Common myeloid progenitor, CD34-positive (primary cell): ENCODE results near the gene CADPS.
A peak's percentile ranks its signal among the peaks of the same experiment; 100 is the strongest.

Experiments
- CTCF ChIA-PET: fragments of 350-600 bp; sonication (Branson Sonifier 250); formaldehyde crosslinking; loops from one replicate; lab custom pipeline; 2021; ENCODE audit warnings: antibody characterized with exemption; lab: Charles Lee
- POLR2A ChIA-PET: fragments of 350-600 bp; sonication (Branson Sonifier 250); formaldehyde crosslinking; loops from one replicate; lab custom pipeline; 2021; ENCODE audit warnings: antibody characterized with exemption; lab: Charles Lee
- DNase-seq, 3 donors: peaks; one replicate each; pipeline versions ENCODE4 v3.0.0 to v3.0.0-alpha.2; 2013
- H3K27ac ChIP-seq, 2 experiments: 1 replicate in 1 of 2; 2 replicates in 1 of 2; pipeline ENCODE4 v1.7.0; 2013; ENCODE audit warnings: inconsistent platforms in 2 of 2, low read length in 2 of 2, mild to moderate bottlenecking in 2 of 2, low read depth in 1 of 2, moderate library complexity in 1 of 2; ENCODE audit not compliant: severe bottlenecking in 2 of 2, insufficient read depth in 1 of 2, poor library complexity in 1 of 2
- H3K27me3 ChIP-seq, 5 experiments: replicated peaks in 2 of 5; 1 replicate in 3 of 5; 2 replicates in 2 of 5; pipeline versions ENCODE4 v1.6.1 to v1.7.0; 2013; ENCODE audit warnings: low read length in 4 of 5, mild to moderate bottlenecking in 2 of 5, moderate library complexity in 2 of 5, inconsistent platforms in 1 of 5; ENCODE audit not compliant: insufficient read depth in 5 of 5, control insufficient read depth in 4 of 5
- H3K36me3 ChIP-seq, 4 experiments: 1 replicate in 2 of 4; 2 replicates in 2 of 4; pipeline versions ENCODE4 v1.6.1 to v1.7.0; 2013; ENCODE audit warnings: low read length in 3 of 4, control low read depth in 1 of 4, mild to moderate bottlenecking in 1 of 4; ENCODE audit not compliant: control insufficient read depth in 4 of 4, insufficient read depth in 4 of 4
- H3K4me1 ChIP-seq, 4 experiments: 1 replicate in 3 of 4; 2 replicates in 1 of 4; pipeline versions ENCODE4 v1.6.1 to v1.7.1; 2013; ENCODE audit warnings: low read length in 3 of 4, mild to moderate bottlenecking in 3 of 4, control low read depth in 1 of 4, inconsistent platforms in 1 of 4, moderate library complexity in 1 of 4; ENCODE audit not compliant: control insufficient read depth in 4 of 4, insufficient read depth in 4 of 4; ENCODE audit errors: control extremely low read depth in 1 of 4
- H3K4me3 ChIP-seq, 7 experiments: 1 replicate in 4 of 7; 2 replicates in 3 of 7; pipeline versions ENCODE4 v1.5.1 to v1.7.0; 2013; ENCODE audit warnings: mild to moderate bottlenecking in 7 of 7, low read length in 6 of 7, moderate library complexity in 6 of 7, inconsistent platforms in 2 of 7, low read depth in 2 of 7, control low read depth in 1 of 7; ENCODE audit not compliant: insufficient read depth in 4 of 7, control insufficient read depth in 1 of 7; ENCODE audit errors: extremely low read depth in 1 of 7
- H3K9me3 ChIP-seq, 5 experiments: 1 replicate in 4 of 5; 2 replicates in 1 of 5; pipeline versions ENCODE4 v1.6.1 to v1.7.1; 2013; ENCODE audit warnings: low read length in 4 of 5, mild to moderate bottlenecking in 2 of 5, inconsistent platforms in 1 of 5, low read depth in 1 of 5, moderate library complexity in 1 of 5; ENCODE audit not compliant: control insufficient read depth in 4 of 5, insufficient read depth in 2 of 5; ENCODE audit errors: control extremely low read depth in 1 of 5
- WGBS: methylation state at CpG from one replicate; pipeline ENCODE4 v1.1.5; 2013; ENCODE audit not compliant: insufficient coverage; 5-methylcytosine and 5-hydroxymethylcytosine counted together

CADPS gene

DNA sequence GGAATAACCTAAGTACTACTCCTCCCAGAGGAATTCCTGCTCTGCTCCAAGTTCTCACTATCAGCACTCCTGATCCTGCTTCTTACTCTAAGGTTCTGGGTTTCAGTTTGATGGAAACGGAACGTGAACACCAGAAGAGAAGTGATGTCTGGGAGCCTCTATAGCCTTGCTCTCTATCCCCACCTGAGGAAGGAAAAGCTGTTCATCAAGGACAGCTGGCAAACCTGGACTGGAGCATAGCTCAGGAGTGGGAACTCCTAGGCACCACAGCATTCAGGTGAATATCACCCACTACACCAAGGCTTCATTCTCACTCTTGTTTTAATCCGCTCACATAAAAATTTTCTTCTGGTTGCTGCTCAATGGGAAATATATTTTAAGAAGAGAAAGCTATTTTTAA, 13.0 kb upstream of the CADPS start:
- Histone ChIP-seq H3K27me3 (peaks cover 0 to 6% (median 3%) of the 10 kb centered on the region in 5 experiments), H3K36me3 (no peaks in the 10 kb centered on the region), H3K4me1 (no peaks in the 10 kb centered on the region), H3K27ac (no peak overlapping the region), H3K4me3 (no peak overlapping the region), H3K9me3 (no peaks in the 10 kb centered on the region)
- ChIA-PET CTCF (no interaction called here), POLR2A (no interaction called here)
- DNase-seq = no peak
- WGBS = 40% methylated on average over 2 of the region's 3 CpGs

DNA sequence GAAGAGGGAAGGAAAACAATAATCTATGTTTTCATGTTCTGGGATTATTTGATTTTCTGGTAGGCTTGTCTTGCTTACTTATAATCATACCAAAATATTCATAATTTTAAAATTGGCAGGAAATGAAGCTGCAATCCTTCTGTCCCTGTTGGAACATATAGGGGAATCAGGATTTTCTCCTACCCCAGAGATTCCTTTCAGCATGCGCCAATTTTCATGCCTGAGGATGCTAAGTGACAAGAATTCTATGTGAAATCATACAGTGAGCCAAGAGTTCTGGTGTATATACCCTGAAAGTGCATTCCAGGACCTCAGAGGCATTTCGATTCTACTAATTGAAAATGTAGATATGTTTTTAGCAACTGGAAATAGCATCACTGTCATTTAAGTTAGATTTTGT, 9.9 kb upstream of the CADPS start:
- H3K9me3 ChIP-seq = no peaks in the 10 kb centered on the region
- DNase-seq = no peak
- H3K36me3 ChIP-seq = no peaks in the 10 kb centered on the region
- peaks cover 0 to 6% (median 3%) of the 10 kb centered on the region in 5 experiments for H3K27me3 ChIP-seq
- no peaks in the 10 kb centered on the region for H3K4me1 ChIP-seq
- ChIA-PET POLR2A (no interaction called here), CTCF (no interaction called here)
- WGBS = 100% methylated on average over 1 of the region's 2 CpGs
- no peak overlapping the region for H3K27ac ChIP-seq
- H3K4me3 ChIP-seq = no peak overlapping the region

DNA sequence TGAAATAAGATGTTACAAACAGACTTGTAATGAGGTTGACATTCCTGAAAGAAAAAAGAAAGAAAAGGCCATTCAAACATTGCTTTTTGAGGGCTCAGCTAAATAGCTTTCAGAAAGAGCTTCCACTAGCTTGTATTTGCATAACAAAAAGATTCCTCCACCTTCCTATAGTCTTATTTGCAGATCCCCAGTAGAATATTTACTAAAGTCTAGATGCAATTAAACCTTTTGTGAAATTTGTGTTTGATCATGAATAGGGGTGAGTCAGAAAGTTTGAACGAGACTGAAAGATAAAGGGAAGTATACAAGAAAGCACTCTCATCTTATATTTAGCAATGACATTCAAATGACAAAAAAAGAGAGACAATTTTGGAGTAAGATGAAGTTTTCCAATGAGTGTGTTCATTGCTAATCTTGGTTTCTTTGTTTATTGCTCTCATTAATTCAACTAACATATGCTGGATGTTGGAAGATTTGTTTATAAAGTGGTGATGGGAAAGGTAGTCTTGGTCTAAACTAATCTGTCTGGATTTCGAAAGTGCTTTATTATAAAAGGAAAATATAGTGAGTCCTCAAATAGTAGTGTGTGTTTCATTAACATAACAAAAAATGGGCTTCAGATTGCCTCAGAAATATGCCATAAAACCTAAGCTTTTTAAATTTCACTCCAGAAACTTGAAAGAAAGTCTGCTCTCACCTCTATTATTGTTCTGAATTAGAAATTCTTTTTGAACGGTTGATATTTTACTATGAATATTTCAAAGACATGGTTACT, 9.1 kb upstream of the CADPS start:
- Histone ChIP-seq H3K4me1 (no peaks in the 10 kb centered on the region), H3K27me3 (peaks cover 0 to 8% (median 5%) of the 10 kb centered on the region in 5 experiments), H3K4me3 (no peak overlapping the region), H3K27ac (no peak overlapping the region), H3K9me3 (no peaks in the 10 kb centered on the region), H3K36me3 (no peaks in the 10 kb centered on the region)
- whole genome bisulfite sequencing = no CpG with 5 or more reads among the region's 3 CpGs
- ChIA-PET POLR2A (no interaction called here), CTCF (no interaction called here)
- no peak for DNase-seq

DNA sequence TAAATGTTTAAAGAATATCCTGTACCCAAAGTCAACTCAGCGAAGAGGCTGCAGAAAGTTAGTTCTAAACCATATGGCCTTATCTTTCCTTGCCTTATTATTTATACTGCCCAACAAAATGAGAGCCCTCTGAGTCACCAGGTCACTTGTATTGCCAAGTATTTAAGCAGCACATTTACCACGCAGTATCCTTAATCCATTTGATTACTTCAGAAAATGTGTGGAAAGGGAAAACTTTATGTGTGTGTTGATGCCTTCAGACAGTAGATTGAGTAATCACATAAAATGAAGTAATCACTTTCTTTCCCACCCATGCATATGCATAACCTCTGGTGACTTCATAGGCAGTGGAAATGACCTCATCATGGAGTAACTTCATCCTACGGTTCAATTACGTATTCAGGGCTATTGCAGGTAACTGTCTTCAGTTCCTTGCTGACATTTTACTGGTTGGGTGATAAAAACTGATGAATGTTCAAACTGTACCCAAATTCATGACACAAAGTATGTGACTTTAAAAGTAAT, 7.5 kb upstream of the CADPS start:
- Histone ChIP-seq H3K4me1 (no peaks in the 10 kb centered on the region), H3K27ac (no peak overlapping the region), H3K27me3 (peaks cover 2 to 9% (median 5%) of the 10 kb centered on the region in 5 experiments), H3K4me3 (no peak overlapping the region), H3K9me3 (peaks cover 0 to 2% (median 0%) of the 10 kb centered on the region in 5 experiments), H3K36me3 (no peaks in the 10 kb centered on the region)
- ChIA-PET CTCF (no interaction called here), POLR2A (no interaction called here)
- DNase-seq = no peak
- WGBS = no CpG with 5 or more reads among the region's 4 CpGs

DNA sequence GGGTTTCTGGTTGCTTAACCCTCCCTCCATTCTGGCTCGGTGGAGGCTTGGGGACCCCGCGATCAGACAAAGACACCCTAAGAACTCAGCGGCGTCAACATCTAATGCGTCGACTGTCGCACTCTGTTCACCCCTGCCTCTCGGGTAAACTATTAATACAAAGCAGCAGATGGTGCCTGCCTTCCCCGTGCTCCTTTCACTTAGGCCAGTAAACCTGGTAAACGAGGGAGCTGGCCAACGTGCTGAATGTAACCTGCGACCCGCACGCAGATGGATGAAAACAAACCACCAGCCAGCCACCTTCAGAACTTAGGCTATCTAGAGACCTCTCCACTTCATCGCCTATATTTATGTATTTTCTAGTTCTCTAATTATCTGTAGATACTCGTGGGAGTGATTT, 848 bp upstream of the CADPS start:
- H3K27me3 ChIP-seq = peaks cover 25 to 66% (median 28%) of the 10 kb centered on the region in 5 experiments
- H3K27ac ChIP-seq = no peak overlapping the region
- WGBS = 5% methylated on average over 15 of the region's 17 CpGs
- peaks cover 0 to 8% (median 5%) of the 10 kb centered on the region in 5 experiments for H3K9me3 ChIP-seq
- CTCF ChIA-PET = no interaction called here
- H3K36me3 ChIP-seq = no peaks in the 10 kb centered on the region
- POLR2A ChIA-PET = no interaction called here
- peaks cover 0 to 18% (median 9%) of the 10 kb centered on the region in 4 experiments for H3K4me1 ChIP-seq
- H3K4me3 ChIP-seq = no peak overlapping the region
- DNase-seq = peak; percentile 50 to 71 (median 70)

DNA sequence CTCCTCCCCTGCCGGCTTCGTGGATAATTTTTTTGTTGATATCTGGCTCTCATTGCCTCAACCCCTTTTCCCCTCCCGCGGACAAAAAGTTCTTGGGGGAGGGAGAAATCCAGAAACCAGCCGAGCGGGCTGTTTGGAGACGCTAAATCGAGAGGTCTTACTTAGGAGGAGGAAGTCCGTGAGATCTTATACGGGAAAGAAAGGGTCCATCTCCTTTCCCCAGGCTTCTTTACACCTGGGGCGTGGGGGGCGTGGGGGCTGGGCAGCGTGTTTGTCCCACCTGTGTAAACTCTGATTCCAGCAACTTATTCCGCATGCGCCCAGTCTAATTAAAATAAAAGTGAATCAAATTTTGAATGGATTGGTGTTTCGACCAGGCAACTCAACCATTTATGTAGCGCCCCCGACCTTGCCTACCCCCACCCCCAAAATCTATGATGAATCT, 364 bp upstream of the CADPS start:
- Histone ChIP-seq H3K4me3 (no peak overlapping the region), H3K27ac (no peak overlapping the region), H3K4me1 (peaks cover 0 to 18% (median 9%) of the 10 kb centered on the region in 4 experiments), H3K36me3 (no peaks in the 10 kb centered on the region), H3K27me3 (peaks cover 25 to 70% (median 28%) of the 10 kb centered on the region in 5 experiments), H3K9me3 (peaks cover 0 to 8% (median 5%) of the 10 kb centered on the region in 5 experiments)
- POLR2A ChIA-PET = no interaction called here
- CTCF ChIA-PET = no interaction called here
- 0% methylated on average over 4 of the region's 18 CpGs for WGBS
- no peak for DNase-seq
